ENCODE measurements around the gene CEP112. TPM values are rescaled to one million over a fixed set of nuclear protein-coding genes. Genes with fewer than 3 reads are reported as not detected.
A peak's percentile ranks its signal among the peaks of the same experiment; 100 is the strongest.

Gene CEP112
- total and polyA plus RNA-seq, 2 of the 8 experiments (the other 6 are each of a cell fraction or from before 2014, with no cell fraction given): 0.62 to 3.1 TPM

- FAIRE-seq (peak; percentile 93), DNase-seq (ENCODE audit: low read depth in 1 of 2, low spot score in 2 of 2) (no peak)
- Histone ChIP-seq H2BK12ac (ENCODE audit: low read depth, low read length) (no peak overlapping the region), H2BK5ac (ENCODE audit: low read depth, low read length) (no peak overlapping the region), H3K4me1 (replicated peaks in 1 of 4; ENCODE audit: control insufficient read depth in 3 of 4, insufficient read depth in 4 of 4, low read length in 3 of 4) (peaks cover 0 to 11% (median under 1%) of the 10 kb centered on the region in 4 experiments; a peak in 2 of 7 replicates), H3K27me3 (replicated peaks in 1 of 4; ENCODE audit: control insufficient read depth in 3 of 4, extremely low read depth in 1 of 4, insufficient read depth in 3 of 4, low read length in 3 of 4) (no peaks in the 10 kb centered on the region), H3K36me3 (ENCODE audit: control insufficient read depth in 2 of 4, insufficient read depth in 4 of 4, low read length in 3 of 4) (no peaks in the 10 kb centered on the region), H3K14ac (ENCODE audit: insufficient read length) (no peak overlapping the region), H2BK120ac (replicated peaks; ENCODE audit: low read depth, low read length) (no peak overlapping the region), H3K23ac (ENCODE audit: insufficient read length) (no peak overlapping the region), H4K5ac (ENCODE audit: insufficient read length, low read depth, low read length) (no peak overlapping the region), H3K9ac (replicated peaks in 1 of 4; ENCODE audit: extremely low read depth in 1 of 4, low read depth in 3 of 4, low read length in 3 of 4) (no peak overlapping the region), H2AFZ (ENCODE audit: low read length) (no peak overlapping the region), H4K91ac (replicated peaks; ENCODE audit: insufficient read length, low read length) (no peak overlapping the region), H4K20me1 (replicated peaks in 1 of 2; ENCODE audit: control insufficient read depth in 1 of 2, insufficient read depth in 2 of 2, low read length in 2 of 2) (no peaks in the 10 kb centered on the region), H3K18ac (ENCODE audit: extremely low read depth, low read length) (no peak overlapping the region), H3K4ac (replicated peaks; ENCODE audit: insufficient read length, low read depth, low read length) (no peak overlapping the region), H3K23me2 (ENCODE audit: low read depth, low read length) (no peaks in the 10 kb centered on the region), H3K4me2 (ENCODE audit: insufficient read depth in 1 of 2, low read depth in 2 of 2, low read length in 2 of 2) (no peak overlapping the region), H3K79me2 (ENCODE audit: control insufficient read depth in 1 of 2, insufficient read depth in 2 of 2, low read length in 2 of 2) (no peaks in the 10 kb centered on the region), H3K4me3 (ENCODE audit: extremely low read depth in 1 of 4, insufficient read depth in 2 of 4, low read depth in 3 of 4, low read length in 4 of 4) (no peak overlapping the region), H3K27ac (ENCODE audit: low read depth, low read length) (no peak overlapping the region), H3K79me1 (ENCODE audit: low read depth, low read length) (0 out of 2 replicates have a peak, but pooled peaks cover 2% of the 10 kb centered on the region), H3K56ac (replicated peaks; ENCODE audit: insufficient read length, low read depth, low read length) (no peak overlapping the region), H2AK5ac (ENCODE audit: low read depth, low read length) (no peak overlapping the region), H2BK15ac (ENCODE audit: low read length) (no peak overlapping the region), H3K9me3 (ENCODE audit: insufficient read depth in 2 of 2, low read depth in 1 of 2, low read length in 1 of 2) (no peaks in the 10 kb centered on the region), H4K8ac (ENCODE audit: extremely low read depth, insufficient read depth, low read length) (no peak overlapping the region), H2BK20ac (ENCODE audit: low read length) (no peak overlapping the region)
- peak; percentile 37 to 76 (median 51) for TF ChIP-seq CTCF (IDR thresholded peaks at IDR 0.05; ENCODE audit: control extremely low read depth in 1 of 3, insufficient read depth in 1 of 3, low read depth in 1 of 3, low read length in 3 of 3)
- no peak for TF ChIP-seq TAF1 (IDR thresholded peaks at IDR 0.05; ENCODE audit: low read depth, low read length)
- TF ChIP-seq RAD21 (IDR thresholded peaks at IDR 0.05 in 1 of 2, conservative IDR thresholded peaks at IDR 0.05 in 1 of 2; ENCODE audit: low read depth in 2 of 2, low read length in 2 of 2): peak; percentile 67 to 70
- WGBS, 2 experiments (ENCODE audit: extremely low coverage in 1 of 2, insufficient coverage in 1 of 2, insufficient read length in 1 of 2, insufficient replicate concordance in 2 of 2, low coverage in 1 of 2, low lambda C conversion rate in 2 of 2, missing lambda C conversion rate in 1 of 2): 61% methylated on average over 5 of the region's 5 CpGs; no CpG with 5 or more reads in 1 of the 2 experiments
- CTCF ChIA-PET (ENCODE audit: partially characterized antibody): interaction anchor here (0.6 to 6.7 kb wide), 32 partner anchors 8 to 562 kb away, joined by 3 to 67 read pairs (median 4); no protein-coding TSS in a partner anchor
- POLR2A ChIA-PET (ENCODE audit: partially characterized antibody): no interaction called here
These were observed 397.4 kb downstream of the CEP112 start for GRCh38 chr17:65794572-65794971.

Data from H1 (cell line).